Thymus (tissue), 11 donors: ENCODE measurements around the gene HIPK2. TPM values are rescaled to one million over a fixed set of nuclear protein-coding genes. Genes with fewer than 3 reads are reported as not detected.

Experiments
- DNase-seq, 9 donors: peaks; one replicate each; pipeline ENCODE4 v3.0.0-alpha.2; 2013; ENCODE audit warnings: low spot score in 9 of 9, low read depth in 6 of 9, missing footprints in 1 of 9
- H3K27ac ChIP-seq, 2 donors: one replicate each; pipeline ENCODE4 v1.5.1; 2013; ENCODE audit warnings: control low read depth in 1 of 2, low read depth in 1 of 2, low read length in 1 of 2, mild to moderate bottlenecking in 1 of 2, moderate library complexity in 1 of 2
- H3K27me3 ChIP-seq, 2 donors: one replicate each; pipeline ENCODE4 v1.5.1; 2013; ENCODE audit warnings: low read length in 1 of 2; ENCODE audit not compliant: control insufficient read depth in 2 of 2, insufficient read depth in 1 of 2
- H3K36me3 ChIP-seq, 2 donors: one replicate each; pipeline ENCODE4 v1.5.1; 2013; ENCODE audit warnings: low read length in 1 of 2, mild to moderate bottlenecking in 1 of 2, moderate library complexity in 1 of 2; ENCODE audit not compliant: control insufficient read depth in 2 of 2, insufficient read depth in 2 of 2
- H3K4me1 ChIP-seq, 2 donors: one replicate each; pipeline ENCODE4 v1.5.1; 2013; ENCODE audit warnings: low read length in 2 of 2; ENCODE audit not compliant: control insufficient read depth in 2 of 2, insufficient read depth in 2 of 2
- H3K4me3 ChIP-seq, 2 donors: one replicate each; pipeline ENCODE4 v1.5.1; 2013; ENCODE audit warnings: low read length in 2 of 2, control low read depth in 1 of 2, mild to moderate bottlenecking in 1 of 2
- H3K9me3 ChIP-seq, 2 donors: one replicate each; pipeline ENCODE4 v1.5.1; 2013; ENCODE audit warnings: low read length in 1 of 2, mild to moderate bottlenecking in 1 of 2; ENCODE audit not compliant: control insufficient read depth in 2 of 2, insufficient read depth in 1 of 2
- WGBS: extraction: QIAGEN DNeasy Blood & Tissue Kit; methylation state at CpG from one replicate; pipeline ENCODE4 v1.1.7; 2013; 5-methylcytosine and 5-hydroxymethylcytosine counted together
- polyA plus RNA-seq: library from polyadenylated mRNA; stranded (reverse); fragments of 200-250 nt; gene quantifications from one replicate; pipeline ENCODE4 v1.2.3, GENCODE V29; 2013
- total RNA-seq: library from RNA; stranded (reverse); fragments of 120-200 nt; gene quantifications from one replicate; pipeline ENCODE4 v1.2.4, GENCODE V29; 2013
- donor health status: healthy.

The HIPK2 gene
- total and polyA plus RNA-seq, 2 donors: 3.4 to 5.8 TPM

- H3K9me3 ChIP-seq: peaks cover 0 to 3% of the 10 kb centered on the region in 2 donors
- no peaks in the 10 kb centered on the region for H3K27me3 ChIP-seq
- 35% methylated on average over 2 of the region's 2 CpGs for WGBS
- H3K4me1 ChIP-seq: peaks cover 2 to 8% of the 10 kb centered on the region in 2 donors
- H3K27ac ChIP-seq: no peak overlapping the region
- H3K36me3 ChIP-seq: no peaks in the 10 kb centered on the region
- no peak overlapping the region for H3K4me3 ChIP-seq
- peak in 1 of 9 donors; percentile 49 for DNase-seq
Observed at GRCh38 chr7:139813689-139814088, 35.9 kb upstream of the HIPK2 start.

GRCh38 chr7:139813151-139813550 is 35.4 kb upstream of the HIPK2 start:
- no peak overlapping the region for H3K4me3 ChIP-seq
- no peaks in the 10 kb centered on the region for H3K27me3 ChIP-seq
- H3K36me3 ChIP-seq: no peaks in the 10 kb centered on the region
- WGBS: 94% methylated on average over 6 of the region's 6 CpGs
- H3K9me3 ChIP-seq: peaks cover 0 to 3% of the 10 kb centered on the region in 2 donors
- peaks cover 2 to 8% of the 10 kb centered on the region in 2 donors for H3K4me1 ChIP-seq
- DNase-seq: no peak
- no peak overlapping the region for H3K27ac ChIP-seq

- no peaks in the 10 kb centered on the region for H3K36me3 ChIP-seq
- H3K4me1 ChIP-seq: peaks cover 2 to 8% of the 10 kb centered on the region in 2 donors
- WGBS: 8% methylated on average over 2 of the region's 2 CpGs
- peak in 1 of 9 donors; percentile 41 for DNase-seq
- H3K4me3 ChIP-seq: no peak overlapping the region
- no peaks in the 10 kb centered on the region for H3K27me3 ChIP-seq
- H3K27ac ChIP-seq: no peak overlapping the region
- no peaks in the 10 kb centered on the region for H3K9me3 ChIP-seq
Observed at GRCh38 chr7:139811066-139811465, 33.3 kb upstream of the HIPK2 start.

- Histone ChIP-seq H3K4me3 (no peak overlapping the region), H3K27me3 (no peaks in the 10 kb centered on the region), H3K36me3 (no peaks in the 10 kb centered on the region), H3K9me3 (peaks cover 0 to 2% of the 10 kb centered on the region in 2 donors), H3K27ac (no peak overlapping the region), H3K4me1 (peaks cover 2 to 8% of the 10 kb centered on the region in 2 donors)
- DNase-seq: no peak
Observed at GRCh38 chr7:139808846-139809442, 31.1 kb upstream of the HIPK2 start.

GRCh38 chr7:139808427-139808826 is 30.6 kb upstream of the HIPK2 start:
- Histone ChIP-seq H3K4me3 (no peak overlapping the region), H3K9me3 (peaks cover 2 to 7% of the 10 kb centered on the region in 2 donors), H3K27me3 (no peaks in the 10 kb centered on the region), H3K4me1 (peaks cover 0 to 7% of the 10 kb centered on the region in 2 donors), H3K36me3 (no peaks in the 10 kb centered on the region), H3K27ac (no peak overlapping the region)
- DNase-seq: no peak
- 97% methylated on average over 3 of the region's 3 CpGs for WGBS

- Histone ChIP-seq H3K36me3 (no peaks in the 10 kb centered on the region), H3K9me3 (peaks cover 2 to 14% of the 10 kb centered on the region in 2 donors), H3K4me3 (no peak overlapping the region), H3K27me3 (no peaks in the 10 kb centered on the region), H3K4me1 (peaks cover 0 to 4% of the 10 kb centered on the region in 2 donors), H3K27ac (no peak overlapping the region)
- 96% methylated on average over 3 of the region's 3 CpGs for WGBS
- no peak for DNase-seq
Observed at GRCh38 chr7:139807009-139807408, 29.2 kb upstream of the HIPK2 start.

GRCh38 chr7:139804571-139804970 is 26.8 kb upstream of the HIPK2 start:
- no peak for DNase-seq
- Histone ChIP-seq H3K36me3 (no peaks in the 10 kb centered on the region), H3K4me3 (no peak overlapping the region), H3K9me3 (peaks cover 2 to 14% of the 10 kb centered on the region in 2 donors), H3K4me1 (no peaks in the 10 kb centered on the region), H3K27me3 (no peaks in the 10 kb centered on the region), H3K27ac (no peak overlapping the region)
- whole genome bisulfite sequencing: 93% methylated on average over 1 of the region's 1 CpG

GRCh38 chr7:139799586-139799985 is 21.8 kb upstream of the HIPK2 start:
- no peaks in the 10 kb centered on the region for H3K27me3 ChIP-seq
- no peak overlapping the region for H3K27ac ChIP-seq
- H3K36me3 ChIP-seq: no peaks in the 10 kb centered on the region
- WGBS: 65% methylated on average over 2 of the region's 2 CpGs
- H3K4me1 ChIP-seq: peaks cover 0 to 12% of the 10 kb centered on the region in 2 donors
- no peak overlapping the region for H3K4me3 ChIP-seq
- no peak for DNase-seq
- peaks cover 2 to 14% of the 10 kb centered on the region in 2 donors for H3K9me3 ChIP-seq

- no peak overlapping the region for H3K27ac ChIP-seq
- WGBS: 73% methylated on average over 4 of the region's 4 CpGs
- DNase-seq: no peak
- no peaks in the 10 kb centered on the region for H3K27me3 ChIP-seq
- peaks cover 0 to 12% of the 10 kb centered on the region in 2 donors for H3K4me1 ChIP-seq
- no peaks in the 10 kb centered on the region for H3K36me3 ChIP-seq
- H3K4me3 ChIP-seq: no peak overlapping the region
- H3K9me3 ChIP-seq: peaks cover 2 to 12% of the 10 kb centered on the region in 2 donors
Observed at GRCh38 chr7:139798892-139799291, 21.1 kb upstream of the HIPK2 start.
